Inflammatory macrophage (primary cell): ENCODE measurements around the gene OCLN.
"Not testable (repeated sequence)": the region's sequence is repeated elsewhere in the genome, so short reads cannot be mapped to it uniquely, and the experiment has no call there.

ENCODE experiments used
- DNase-seq, 2 donors: peaks; one replicate each; pipeline ENCODE4 v3.0.0-alpha.2; 2020 to 2022

The OCLN gene

GRCh38 chr5:69530561-69531405 is 38.2 kb downstream of the OCLN start:
- DNase-seq: peak; percentile 58 to 63

- no peak for DNase-seq
Observed at GRCh38 chr5:69531406-69531801, 38.8 kb downstream of the OCLN start.

GRCh38 chr5:69537911-69538310 is 45.3 kb downstream of the OCLN start:
- DNase-seq: not testable (repeated sequence)

- DNase-seq: not testable (repeated sequence)
Observed at GRCh38 chr5:69538735-69539134, 46.1 kb downstream of the OCLN start.

- DNase-seq: not testable (repeated sequence)
Observed at GRCh38 chr5:69541347-69541746, 48.8 kb downstream of the OCLN start.

GRCh38 chr5:69542838-69543618 is 50.4 kb downstream of the OCLN start:
- DNase-seq: not testable (repeated sequence)

- not testable (repeated sequence) for DNase-seq
Observed at GRCh38 chr5:69544602-69545001, 52.0 kb downstream of the OCLN start.

- peak; percentile 61 to 84 for DNase-seq
Observed at GRCh38 chr5:69559908-69560330, 67.3 kb downstream of the OCLN start, which contains the start of gene GTF2H2C. Gene GTF2H2C (plus strand): TSS chr5:69560191. CDS start chr5:69565133, 4,942 bp downstream.

- not testable (repeated sequence) for DNase-seq
Observed at GRCh38 chr5:69560587-69561431, 68.2 kb downstream of the OCLN start.

GRCh38 chr5:69566172-69566571 is 73.6 kb downstream of the OCLN start:
- DNase-seq: not testable (repeated sequence)

- not testable (repeated sequence) for DNase-seq
Observed at GRCh38 chr5:69568072-69568471, 75.5 kb downstream of the OCLN start.

GRCh38 chr5:69583356-69583755 is 90.8 kb downstream of the OCLN start:
- not testable (repeated sequence) for DNase-seq

GRCh38 chr5:69596114-69596840 is 103.7 kb downstream of the OCLN start:
- not testable (repeated sequence) for DNase-seq

- DNase-seq: not testable (repeated sequence)
Observed at GRCh38 chr5:69601947-69602346, 109.4 kb downstream of the OCLN start.

- DNase-seq: not testable (repeated sequence)
Observed at GRCh38 chr5:69606839-69607238, 114.2 kb downstream of the OCLN start.
